SU-DHL-6 (cell line): Measurements from ENCODE around the gene CDK5RAP2.

Experiments
- EZH2phosphoT487 ChIP-seq: fragments of 200-600 bp; sonication (generic), shearing (Covaris generic); conservative IDR thresholded peaks from 2 replicates; pipeline ENCODE4 v1.6.1; 2018; ENCODE audit warnings: mild to moderate bottlenecking, antibody characterized with exemption, low read length, moderate library complexity, mixed read lengths
- TF ChIP-seq, protein P1 (sequence below): fragments of 200-600 bp; sonication (generic); IDR thresholded peaks from one replicate; pipeline ENCODE4 v1.5.1; 2017; ENCODE audit warnings: antibody characterized with exemption, mild to moderate bottlenecking, low read length, moderate library complexity; ENCODE audit not compliant: insufficient read depth, poor library complexity, severe bottlenecking

DNA sequence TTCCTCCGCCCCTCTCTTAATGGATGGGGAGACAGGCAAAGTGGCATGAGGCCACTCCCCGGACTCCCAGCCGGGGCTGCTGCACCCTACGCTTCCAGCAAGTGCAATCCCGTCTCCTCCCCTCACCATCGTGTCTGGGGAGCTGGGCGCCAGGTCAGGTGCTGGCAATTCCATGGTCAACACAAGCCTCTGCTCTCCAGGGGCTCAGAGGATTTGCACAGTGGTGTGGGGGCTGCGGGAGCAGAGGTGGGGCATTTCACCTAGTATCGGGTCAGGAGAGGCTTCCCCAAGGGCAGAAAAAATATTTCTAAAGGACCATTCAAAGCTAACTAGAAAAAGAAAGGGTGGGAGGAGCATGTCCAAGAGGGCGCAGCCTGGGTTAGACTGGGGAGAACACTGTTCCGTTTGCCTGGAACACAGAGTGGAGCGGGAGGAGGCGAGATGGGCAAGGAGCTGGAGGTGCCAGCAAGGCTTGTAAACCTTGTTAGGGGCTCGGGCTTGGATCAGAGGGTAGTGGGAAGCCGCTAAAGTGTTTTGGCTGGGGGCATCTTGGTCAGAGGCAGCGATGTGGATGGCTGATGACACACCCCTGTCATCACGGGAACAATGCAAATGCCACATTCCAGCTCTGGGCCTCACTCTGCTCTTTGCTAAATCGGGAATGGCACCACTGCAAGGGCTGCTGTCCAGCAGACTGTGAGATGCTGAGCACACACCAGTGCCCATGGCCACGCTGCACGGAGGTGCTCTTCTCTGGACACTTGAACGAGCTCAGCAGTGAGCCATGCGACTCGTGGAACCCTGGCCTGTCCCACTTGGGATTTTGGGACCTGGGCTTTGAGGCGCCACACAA is 191.7 kb downstream of the CDK5RAP2 start:
- TF ChIP-seq, protein P1, sequence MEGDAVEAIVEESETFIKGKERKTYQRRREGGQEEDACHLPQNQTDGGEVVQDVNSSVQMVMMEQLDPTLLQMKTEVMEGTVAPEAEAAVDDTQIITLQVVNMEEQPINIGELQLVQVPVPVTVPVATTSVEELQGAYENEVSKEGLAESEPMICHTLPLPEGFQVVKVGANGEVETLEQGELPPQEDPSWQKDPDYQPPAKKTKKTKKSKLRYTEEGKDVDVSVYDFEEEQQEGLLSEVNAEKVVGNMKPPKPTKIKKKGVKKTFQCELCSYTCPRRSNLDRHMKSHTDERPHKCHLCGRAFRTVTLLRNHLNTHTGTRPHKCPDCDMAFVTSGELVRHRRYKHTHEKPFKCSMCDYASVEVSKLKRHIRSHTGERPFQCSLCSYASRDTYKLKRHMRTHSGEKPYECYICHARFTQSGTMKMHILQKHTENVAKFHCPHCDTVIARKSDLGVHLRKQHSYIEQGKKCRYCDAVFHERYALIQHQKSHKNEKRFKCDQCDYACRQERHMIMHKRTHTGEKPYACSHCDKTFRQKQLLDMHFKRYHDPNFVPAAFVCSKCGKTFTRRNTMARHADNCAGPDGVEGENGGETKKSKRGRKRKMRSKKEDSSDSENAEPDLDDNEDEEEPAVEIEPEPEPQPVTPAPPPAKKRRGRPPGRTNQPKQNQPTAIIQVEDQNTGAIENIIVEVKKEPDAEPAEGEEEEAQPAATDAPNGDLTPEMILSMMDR = no peak
- no peak for TF ChIP-seq EZH2phosphoT487
